Measurements from ENCODE around the gene FFAR3.

- TF ChIP-seq POLR2AphosphoS5 (IDR thresholded peaks at IDR 0.05; ENCODE audit: low read depth, low read length) (no peak), POLR2A (IDR thresholded peaks at IDR 0.05; ENCODE audit: low read depth, low read length) (no peak), TAF1 (IDR thresholded peaks at IDR 0.05; ENCODE audit: low read depth, low read length) (no peak), SPI1 (IDR thresholded peaks at IDR 0.05; ENCODE audit: low read depth, low read length) (no peak), POU2F2 (IDR thresholded peaks at IDR 0.05; ENCODE audit: low read depth, low read length) (no peak), PAX5 (IDR thresholded peaks at IDR 0.05; ENCODE audit: insufficient read depth, low read length, severe bottlenecking) (no peak)
These were observed 40.7 kb upstream of the FFAR3 start for GRCh38 chr19:35317464-35318043.
